T-helper 17 cell (primary cell): ENCODE results near the gene ATG4C. TPM values are rescaled to one million over a fixed set of nuclear protein-coding genes. Genes with fewer than 3 reads are reported as not detected.

Experiments
- ATAC-seq: fragments of 150-1000 bp; cut with Tn5 transposase; 2 replicates; pipeline ENCODE4 v1.10.0; 2021; ENCODE audit warnings: mild to moderate bottlenecking, moderate library complexity
- DNase-seq, 3 donors: peaks; one replicate each; pipeline versions ENCODE4 v3.0.0 to v3.0.0-alpha.2; 2020 to 2021
- H3K9me3 ChIP-seq: one replicate; pipeline ENCODE4 v1.7.0; 2013; ENCODE audit warnings: low read length, mild to moderate bottlenecking; ENCODE audit not compliant: control insufficient read depth, poor library complexity, severe bottlenecking
- H3K27ac Mint-ChIP-seq: one replicate; pipeline ENCODE4 v1.8.0; 2022; ENCODE audit warnings: mild to moderate bottlenecking, moderate library complexity, mixed read lengths
- H3K27me3 Mint-ChIP-seq: one replicate; pipeline ENCODE4 v1.8.0; 2022; ENCODE audit warnings: mixed read lengths
- H3K36me3 Mint-ChIP-seq: one replicate; pipeline ENCODE4 v1.8.0; 2022; ENCODE audit warnings: low read depth, mixed read lengths
- H3K4me1 Mint-ChIP-seq: one replicate; pipeline ENCODE4 v1.8.0; 2022; ENCODE audit warnings: mild to moderate bottlenecking, mixed read lengths
- H3K4me3 Mint-ChIP-seq: one replicate; pipeline ENCODE4 v1.8.0; 2022; ENCODE audit warnings: mild to moderate bottlenecking, moderate library complexity, mixed read lengths
- total RNA-seq, 4 donors: library from RNA in 2 of 4; stranded (reverse) in 2 of 4; gene quantifications; one replicate each; pipeline ENCODE4 v1.2.3 and lab custom pipeline; 2022 to 2026

ATG4C gene
- total RNA-seq, 2 donors from 2014 or later: 5.3 to 7.2 TPM

- H3K9me3 ChIP-seq: no peaks in the 10 kb centered on the region
- no peak overlapping the region for H3K27ac Mint-ChIP-seq
Measured at GRCh38 chr1:62834400-62834961, 50.5 kb downstream of the ATG4C start.

GRCh38 chr1:62836856-62837540, 53.1 kb downstream of the ATG4C start:
- no peak for ATAC-seq
- H3K27me3 Mint-ChIP-seq: no peaks in the 10 kb centered on the region
- no peaks in the 10 kb centered on the region for H3K9me3 ChIP-seq
- no peak overlapping the region for H3K27ac Mint-ChIP-seq
- DNase-seq: no peak
- H3K4me1 Mint-ChIP-seq: peaks cover 2% of the 10 kb centered on the region
- no peak overlapping the region for H3K4me3 Mint-ChIP-seq
- H3K36me3 Mint-ChIP-seq: peaks cover 2% of the 10 kb centered on the region

More at GRCh38 chr1:62834400-62834961, 50.5 kb downstream of the ATG4C start:
- no peak for DNase-seq
- H3K36me3 Mint-ChIP-seq: peaks cover 2% of the 10 kb centered on the region
- H3K4me3 Mint-ChIP-seq: no peak overlapping the region
- H3K27me3 Mint-ChIP-seq: no peaks in the 10 kb centered on the region
- no peak for ATAC-seq
- peaks cover 2% of the 10 kb centered on the region for H3K4me1 Mint-ChIP-seq

GRCh38 chr1:62840555-62840954, 56.6 kb downstream of the ATG4C start:
- no peak for ATAC-seq
- no peaks in the 10 kb centered on the region for H3K9me3 ChIP-seq
- Mint-ChIP-seq H3K27me3 (no peaks in the 10 kb centered on the region), H3K4me3 (no peak overlapping the region), H3K27ac (no peak overlapping the region), H3K4me1 (peaks cover 2% of the 10 kb centered on the region), H3K36me3 (no peaks in the 10 kb centered on the region)
- no peak for DNase-seq

GRCh38 chr1:62841587-62842169, 57.7 kb downstream of the ATG4C start:
- Mint-ChIP-seq H3K27ac (no peak overlapping the region), H3K4me3 (no peak overlapping the region), H3K36me3 (no peaks in the 10 kb centered on the region), H3K4me1 (peaks cover 2% of the 10 kb centered on the region), H3K27me3 (no peaks in the 10 kb centered on the region)
- ATAC-seq (peak; percentile 66), DNase-seq (no peak)
- no peaks in the 10 kb centered on the region for H3K9me3 ChIP-seq

GRCh38 chr1:62844030-62844429, 60.1 kb downstream of the ATG4C start:
- H3K27me3 Mint-ChIP-seq: no peaks in the 10 kb centered on the region
- DNase-seq (no peak), ATAC-seq (no peak)
- H3K4me1 Mint-ChIP-seq: peaks cover 2% of the 10 kb centered on the region
- no peak overlapping the region for H3K4me3 Mint-ChIP-seq
- H3K36me3 Mint-ChIP-seq: no peaks in the 10 kb centered on the region
- no peak overlapping the region for H3K27ac Mint-ChIP-seq
- H3K9me3 ChIP-seq: no peaks in the 10 kb centered on the region

GRCh38 chr1:62849031-62849430, 65.1 kb downstream of the ATG4C start:
- Mint-ChIP-seq H3K4me1 (peaks cover 5% of the 10 kb centered on the region), H3K27me3 (no peaks in the 10 kb centered on the region), H3K36me3 (peaks cover 8% of the 10 kb centered on the region), H3K27ac (no peak overlapping the region), H3K4me3 (no peak overlapping the region)
- ATAC-seq: no peak
- DNase-seq: no peak
- no peaks in the 10 kb centered on the region for H3K9me3 ChIP-seq

GRCh38 chr1:62852253-62852652, 68.3 kb downstream of the ATG4C start:
- Mint-ChIP-seq H3K4me3 (no peak overlapping the region), H3K36me3 (peaks cover 8% of the 10 kb centered on the region), H3K4me1 (peaks cover 5% of the 10 kb centered on the region), H3K27me3 (no peaks in the 10 kb centered on the region), H3K27ac (no peak overlapping the region)
- no peak for DNase-seq
- ATAC-seq: no peak
- H3K9me3 ChIP-seq: no peaks in the 10 kb centered on the region

- H3K9me3 ChIP-seq: no peaks in the 10 kb centered on the region
- Mint-ChIP-seq H3K4me3 (no peak overlapping the region), H3K27me3 (no peaks in the 10 kb centered on the region), H3K4me1 (peaks cover 3% of the 10 kb centered on the region), H3K27ac (no peak overlapping the region), H3K36me3 (peaks cover 10% of the 10 kb centered on the region)
- DNase-seq: no peak
- no peak for ATAC-seq
Measured at GRCh38 chr1:62856960-62857359, 73.0 kb downstream of the ATG4C start.

GRCh38 chr1:62869217-62869754, 85.4 kb downstream of the ATG4C start:
- H3K36me3 Mint-ChIP-seq: no peaks in the 10 kb centered on the region
- no peak overlapping the region for H3K27ac Mint-ChIP-seq
- no peak overlapping the region for H3K4me3 Mint-ChIP-seq
- no peaks in the 10 kb centered on the region for H3K9me3 ChIP-seq
- DNase-seq (no peak), ATAC-seq (no peak)
- H3K4me1 Mint-ChIP-seq: peaks cover 2% of the 10 kb centered on the region
- H3K27me3 Mint-ChIP-seq: no peaks in the 10 kb centered on the region

- no peak for ATAC-seq
- H3K4me3 Mint-ChIP-seq: no peak overlapping the region
Measured at GRCh38 chr1:62870148-62870547, 86.2 kb downstream of the ATG4C start.

GRCh38 chr1:62875676-62876075, 91.7 kb downstream of the ATG4C start:
- H3K27ac Mint-ChIP-seq: no peak overlapping the region
- H3K9me3 ChIP-seq: no peaks in the 10 kb centered on the region
- H3K4me1 Mint-ChIP-seq: no peaks in the 10 kb centered on the region
- ATAC-seq (no peak), DNase-seq (no peak)
- H3K4me3 Mint-ChIP-seq: no peak overlapping the region
- no peaks in the 10 kb centered on the region for H3K27me3 Mint-ChIP-seq
- no peaks in the 10 kb centered on the region for H3K36me3 Mint-ChIP-seq

More at GRCh38 chr1:62870148-62870547, 86.2 kb downstream of the ATG4C start:
- H3K36me3 Mint-ChIP-seq: no peaks in the 10 kb centered on the region
- H3K4me1 Mint-ChIP-seq: peaks cover 2% of the 10 kb centered on the region
- H3K9me3 ChIP-seq: no peaks in the 10 kb centered on the region
- DNase-seq: no peak
- H3K27me3 Mint-ChIP-seq: no peaks in the 10 kb centered on the region
- no peak overlapping the region for H3K27ac Mint-ChIP-seq

GRCh38 chr1:62876535-62876934, 92.6 kb downstream of the ATG4C start:
- H3K36me3 Mint-ChIP-seq: no peaks in the 10 kb centered on the region
- ATAC-seq (no peak), DNase-seq (no peak)
- no peaks in the 10 kb centered on the region for H3K4me1 Mint-ChIP-seq
- H3K27ac Mint-ChIP-seq: no peak overlapping the region
- H3K27me3 Mint-ChIP-seq: no peaks in the 10 kb centered on the region
- no peaks in the 10 kb centered on the region for H3K9me3 ChIP-seq
- no peak overlapping the region for H3K4me3 Mint-ChIP-seq

- no peaks in the 10 kb centered on the region for H3K4me1 Mint-ChIP-seq
- DNase-seq (no peak), ATAC-seq (no peak)
- no peaks in the 10 kb centered on the region for H3K27me3 Mint-ChIP-seq
- no peaks in the 10 kb centered on the region for H3K36me3 Mint-ChIP-seq
- H3K27ac Mint-ChIP-seq: no peak overlapping the region
- H3K9me3 ChIP-seq: no peaks in the 10 kb centered on the region
- H3K4me3 Mint-ChIP-seq: no peak overlapping the region
Measured at GRCh38 chr1:62877579-62877978, 93.6 kb downstream of the ATG4C start.
